Effector CD8-positive, alpha-beta T cell (primary cell): ENCODE measurements around the gene PEX5L.
"Not testable (repeated sequence)": the region's sequence is repeated elsewhere in the genome, so short reads cannot be mapped to it uniquely, and the experiment has no call there.

Experiments
- DNase-seq: peaks from one replicate; lab custom pipeline; 2025; lab: John Stamatoyannopoulos, UW
- total RNA-seq, 4 experiments: gene quantifications; one replicate each; lab custom pipeline; 2026; lab: John Stamatoyannopoulos, UW

The PEX5L gene
- total RNA-seq = 0 to 0.09 (median 0) reads per million in 4 experiments

- no peak for DNase-seq
Observed at GRCh38 chr3:180036671-180037455, at the start of gene PEX5L. TSS of gene PEX5L (minus strand) at chr3:180036937. CDS start at chr3:180036599, 338 bp downstream.

GRCh38 chr3:180085122-180085710 is 48.5 kb upstream of the PEX5L start:
- DNase-seq = no peak

GRCh38 chr3:180082699-180083098 is 46.0 kb upstream of the PEX5L start:
- no peak for DNase-seq

GRCh38 chr3:180078592-180078991 is 41.9 kb upstream of the PEX5L start:
- DNase-seq = no peak

- no peak for DNase-seq
Observed at GRCh38 chr3:180073561-180073960, 36.8 kb upstream of the PEX5L start.

GRCh38 chr3:180072786-180073185 is 36.0 kb upstream of the PEX5L start:
- DNase-seq = no peak

GRCh38 chr3:180070925-180071324 is 34.2 kb upstream of the PEX5L start:
- no peak for DNase-seq

GRCh38 chr3:180068023-180068422 is 31.3 kb upstream of the PEX5L start:
- DNase-seq = no peak

- DNase-seq = no peak
Observed at GRCh38 chr3:180066598-180066997, 29.9 kb upstream of the PEX5L start.

GRCh38 chr3:180063783-180064182 is 27.0 kb upstream of the PEX5L start:
- no peak for DNase-seq

- DNase-seq = no peak
Observed at GRCh38 chr3:180062771-180063170, 26.0 kb upstream of the PEX5L start.

- DNase-seq = no peak
Observed at GRCh38 chr3:180059356-180059755, 22.6 kb upstream of the PEX5L start.

- no peak for DNase-seq
Observed at GRCh38 chr3:180058238-180058637, 21.5 kb upstream of the PEX5L start.

GRCh38 chr3:180055656-180056055 is 18.9 kb upstream of the PEX5L start:
- DNase-seq = not testable (repeated sequence)

- DNase-seq = no peak
Observed at GRCh38 chr3:180049391-180049790, 12.7 kb upstream of the PEX5L start.

GRCh38 chr3:180048840-180049239 is 12.1 kb upstream of the PEX5L start:
- DNase-seq = no peak

- no peak for DNase-seq
Observed at GRCh38 chr3:180048103-180048502, 11.4 kb upstream of the PEX5L start.

GRCh38 chr3:180040966-180041365 is 4.2 kb upstream of the PEX5L start:
- no peak for DNase-seq

- DNase-seq = no peak
Observed at GRCh38 chr3:180036092-180036670, 556 bp downstream of the PEX5L start.

- DNase-seq = no peak
Observed at GRCh38 chr3:180026997-180027396, 9.7 kb downstream of the PEX5L start.

GRCh38 chr3:180018543-180018942 is 18.2 kb downstream of the PEX5L start:
- DNase-seq = no peak

GRCh38 chr3:180017846-180018245 is 18.9 kb downstream of the PEX5L start:
- no peak for DNase-seq

- no peak for DNase-seq
Observed at GRCh38 chr3:180011927-180012326, 24.8 kb downstream of the PEX5L start.
